Testis (tissue), 3 donors: ENCODE data around the gene ZNF217. TPM values are rescaled to one million over a fixed set of nuclear protein-coding genes. Genes with fewer than 3 reads are reported as not detected.

Source experiments
- DNase-seq: peaks from one replicate; pipeline ENCODE4 v3.0.0-alpha.2; 2019
- H3K27ac ChIP-seq, 2 donors: fragments of 200-600 bp; sonication (generic); one replicate each; pipeline ENCODE4 v1.5.1; 2019
- H3K27me3 ChIP-seq: fragments of 200-600 bp; sonication (generic); one replicate; pipeline ENCODE4 v1.5.1; 2019
- H3K36me3 ChIP-seq: fragments of 200-600 bp; sonication (generic); one replicate; pipeline ENCODE4 v1.5.1; 2017; ENCODE audit warnings: low read depth; ENCODE audit errors: missing control alignments
- H3K4me1 ChIP-seq: fragments of 200-600 bp; sonication (generic); one replicate; pipeline ENCODE4 v1.5.1; 2019
- H3K4me3 ChIP-seq, 2 donors: fragments of 200-600 bp; sonication (generic); one replicate each; pipeline ENCODE4 v1.5.1; 2017 to 2019
- H3K9me3 ChIP-seq: fragments of 200-600 bp; sonication (generic); one replicate; pipeline ENCODE4 v1.5.1; 2017
- CTCF ChIP-seq, 3 experiments: fragments of 450-650 bp in 2 of 3; fragments of 200-600 bp in 1 of 3; sonication (generic) in 1 of 3; IDR thresholded peaks; one replicate each; pipeline ENCODE4 v1.5.1; 2016 to 2019; ENCODE audit warnings: antibody characterized with exemption in 3 of 3, mild to moderate bottlenecking in 2 of 3, moderate library complexity in 1 of 3
- POLR2A ChIP-seq: fragments of 450-650 bp; IDR thresholded peaks from one replicate; pipeline ENCODE4 v1.6.1; 2017; ENCODE audit warnings: antibody characterized with exemption, mild to moderate bottlenecking, moderate library complexity
- WGBS, 2 donors: methylation state at CpG; one replicate each; pipeline ENCODE4 v1.1.5; 2018; 5-methylcytosine and 5-hydroxymethylcytosine counted together
- intact Hi-C: fragments of 100-400 bp; cut with DNase I; formaldehyde crosslinking; loops from one replicate; pipeline ENCODE4 v1.15.1; 2023; ENCODE audit warnings: low total_unique reads
- polyA plus RNA-seq: library from polyadenylated mRNA; stranded (reverse); fragments of 350-450 nt; fragmentation: Illumina TruSeq; extraction: RNeasy Lipid Tissue Mini Kit (QIAGEN cat#74804); gene quantifications from one replicate; pipeline ENCODE4 v1.2.3, GENCODE V29; 2014; ENCODE audit warnings: low read depth, low replicate concordance; ENCODE audit not compliant: insufficient read depth
- total RNA-seq, 2 donors: library from RNA; depleted of rRNA; stranded (reverse); fragments of >200 nt; gene quantifications; one replicate each; pipeline ENCODE4 v1.2.3, GENCODE V29; 2016

The ZNF217 gene
- total and polyA plus RNA-seq, 3 donors from 2014 or later: 47.3 to 61.2 (median 48.6) TPM

- 82 to 83% methylated on average over 13 of the region's 13 CpGs for whole genome bisulfite sequencing, 2 donors
- H3K36me3 ChIP-seq: no peaks in the 10 kb centered on the region
- intact Hi-C loops: no loop called here
- no peaks in the 10 kb centered on the region for H3K9me3 ChIP-seq
- H3K27ac ChIP-seq: no peak overlapping the region
- H3K4me3 ChIP-seq: no peak overlapping the region
- H3K4me1 ChIP-seq: peaks cover 4% of the 10 kb centered on the region
- no peak for DNase-seq
- TF ChIP-seq CTCF (IDR thresholded peaks at IDR 0.05): no peak
- no peaks in the 10 kb centered on the region for H3K27me3 ChIP-seq
Observed at GRCh38 chr20:53582574-53583351, 10.9 kb downstream of the ZNF217 start.

- no peak for DNase-seq
- no peaks in the 10 kb centered on the region for H3K27me3 ChIP-seq
- no peaks in the 10 kb centered on the region for H3K9me3 ChIP-seq
- H3K27ac ChIP-seq: no peak overlapping the region
- H3K36me3 ChIP-seq: no peaks in the 10 kb centered on the region
- peaks cover 4% of the 10 kb centered on the region for H3K4me1 ChIP-seq
- H3K4me3 ChIP-seq: no peak overlapping the region
- no peak for TF ChIP-seq CTCF (IDR thresholded peaks at IDR 0.05)
- no peak for TF ChIP-seq POLR2A
- WGBS, 2 donors: 90 to 98% methylated on average over 9 of the region's 9 CpGs
- intact Hi-C loops: no loop called here
Observed at GRCh38 chr20:53582251-53582570, 11.4 kb downstream of the ZNF217 start.

- peaks cover 4% of the 10 kb centered on the region for H3K4me1 ChIP-seq
- no peak for DNase-seq
- no peaks in the 10 kb centered on the region for H3K9me3 ChIP-seq
- H3K4me3 ChIP-seq: no peak overlapping the region
- no peak overlapping the region for H3K27ac ChIP-seq
- no peaks in the 10 kb centered on the region for H3K36me3 ChIP-seq
- H3K27me3 ChIP-seq: no peaks in the 10 kb centered on the region
- TF ChIP-seq CTCF (IDR thresholded peaks at IDR 0.05): no peak
- no peak for TF ChIP-seq POLR2A
- intact Hi-C loops: no loop called here
- WGBS, 2 donors: 84 to 88% methylated on average over 31 to 44 of the region's 44 CpGs
Observed at GRCh38 chr20:53581444-53582250, 12.0 kb downstream of the ZNF217 start.

- DNase-seq: no peak
- H3K36me3 ChIP-seq: no peaks in the 10 kb centered on the region
- intact Hi-C loops: no loop called here
- 73% methylated on average over 7 of the region's 7 CpGs for WGBS, 2 donors
- H3K27me3 ChIP-seq: no peaks in the 10 kb centered on the region
- no peaks in the 10 kb centered on the region for H3K9me3 ChIP-seq
- TF ChIP-seq POLR2A (no peak), CTCF (IDR thresholded peaks at IDR 0.05) (peak in 2 of 3 experiments; percentile 16 to 47)
- no peak overlapping the region for H3K27ac ChIP-seq
- peaks cover 4% of the 10 kb centered on the region for H3K4me1 ChIP-seq
- H3K4me3 ChIP-seq: no peak overlapping the region
Observed at GRCh38 chr20:53580376-53581111, 13.1 kb downstream of the ZNF217 start.
